Liver (tissue), 3 donors: ENCODE measurements around the gene GPC3.

Source experiments
- ATF3 ChIP-seq: IDR thresholded peaks from 2 replicates; pipeline ENCODE4 v1.6.1; 2016; ENCODE audit warnings: antibody characterized with exemption
- CTCF ChIP-seq: fragments of 150-350 bp; IDR thresholded peaks from 2 replicates; pipeline ENCODE4 v1.5.1; 2017; ENCODE audit warnings: improper control_type of control experiment, low read depth, low read length; ENCODE audit not compliant: missing input control
- EGR1 ChIP-seq, 2 donors: IDR thresholded peaks; 2 replicates each; pipeline ENCODE4 v1.6.1; 2016 to 2018; ENCODE audit warnings: antibody characterized with exemption in 2 of 2, low read depth in 2 of 2
- JUND ChIP-seq, 2 donors: IDR thresholded peaks; 2 replicates each; pipeline ENCODE4 v1.6.1; 2016; ENCODE audit warnings: antibody characterized with exemption in 2 of 2
- MAX ChIP-seq: IDR thresholded peaks from 2 replicates; pipeline ENCODE4 v1.6.1; 2016; ENCODE audit warnings: antibody characterized with exemption
- REST ChIP-seq: IDR thresholded peaks from 2 replicates; pipeline ENCODE4 v1.6.1; 2016; ENCODE audit warnings: antibody characterized with exemption, mild to moderate bottlenecking
- SP1 ChIP-seq: IDR thresholded peaks from 2 replicates; pipeline ENCODE4 v1.6.1; 2018; ENCODE audit warnings: antibody characterized with exemption, mild to moderate bottlenecking
- ZBTB33 ChIP-seq: IDR thresholded peaks from 2 replicates; pipeline ENCODE4 v1.6.1; 2016; ENCODE audit warnings: antibody characterized with exemption
- donor health status: healthy.
- donor health status: healthy.

- TF ChIP-seq JUND (IDR thresholded peaks at IDR 0.05): no peak
- no peak for TF ChIP-seq CTCF
- TF ChIP-seq MAX: no peak
- no peak for TF ChIP-seq EGR1 (IDR thresholded peaks at IDR 0.05; ENCODE audit: low read depth in 2 of 2)
- no peak for TF ChIP-seq ATF3
- no peak for TF ChIP-seq ZBTB33
- no peak for TF ChIP-seq REST
- TF ChIP-seq SP1: no peak
These were observed 63.0 kb downstream of the GPC3 start for GRCh38 chrX:133922390-133922771.
